ENCODE measurements around the gene NDRG3.

- TF ChIP-seq CTCF (IDR thresholded peaks at IDR 0.05): no peak
- no peak for TF ChIP-seq POLR2A (IDR thresholded peaks at IDR 0.05)
- no peak for TF ChIP-seq EP300 (IDR thresholded peaks at IDR 0.05)
- TF ChIP-seq POLR2AphosphoS5 (IDR thresholded peaks at IDR 0.05): no peak
These were observed 23.0 kb upstream of the NDRG3 start for GRCh38 chr20:36768768-36769430.
